GM21723 (cell line): ENCODE results near the gene CCNL2.
"Not testable (repeated sequence)": the region's sequence is repeated elsewhere in the genome, so short reads cannot be mapped to it uniquely, and the experiment has no call there.

Source experiments
- ATAC-seq: cut with Tn5 transposase; IDR thresholded peaks from one replicate; pipeline ENCODE4 v1.9.1; 2021; ENCODE audit warnings: mild to moderate bottlenecking, moderate library complexity; ENCODE audit not compliant: unreplicated experiment

The CCNL2 gene

DNA sequence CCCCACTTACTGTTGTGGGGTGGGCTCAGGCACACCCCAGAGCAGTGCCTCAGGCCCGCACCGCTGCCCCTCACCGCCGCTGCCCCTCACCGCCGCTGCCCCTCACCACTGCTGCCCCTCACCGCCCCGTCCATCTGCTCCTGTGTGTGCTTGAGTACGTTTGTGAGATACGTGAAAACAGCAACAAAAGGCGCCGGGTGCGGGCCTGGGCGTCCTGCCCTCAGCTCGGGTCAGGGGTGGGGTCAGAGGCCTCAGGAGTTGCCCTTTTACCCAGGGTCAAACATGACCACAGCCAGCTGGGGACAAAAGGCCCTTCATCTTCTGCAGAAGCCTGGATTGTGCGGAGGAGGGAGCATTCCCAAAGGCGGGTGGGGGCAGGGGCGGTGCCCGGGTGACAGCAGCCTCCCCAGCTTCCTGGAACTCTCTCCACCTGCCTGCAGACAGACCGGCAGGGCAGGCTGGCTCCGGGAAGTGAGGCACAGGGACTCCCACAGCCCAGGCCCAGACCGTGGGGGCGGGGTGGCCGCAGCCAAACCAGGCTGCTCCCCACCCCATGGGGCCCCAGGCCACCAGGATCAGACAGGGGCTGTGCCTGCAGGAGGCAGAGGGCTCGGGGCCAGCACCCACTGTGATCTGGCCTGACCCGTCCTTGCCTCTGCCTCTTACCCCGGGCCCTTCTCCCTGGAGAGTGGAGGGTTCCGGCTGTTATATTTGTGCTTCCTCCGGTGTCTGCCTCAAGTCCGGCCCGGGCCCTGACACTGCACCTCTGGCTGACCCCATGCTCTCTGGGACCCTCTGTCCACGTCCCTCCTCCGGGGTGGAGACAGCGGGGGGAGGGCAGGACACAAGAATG, 34.0 kb upstream of the CCNL2 start:
- ATAC-seq = no peak

DNA sequence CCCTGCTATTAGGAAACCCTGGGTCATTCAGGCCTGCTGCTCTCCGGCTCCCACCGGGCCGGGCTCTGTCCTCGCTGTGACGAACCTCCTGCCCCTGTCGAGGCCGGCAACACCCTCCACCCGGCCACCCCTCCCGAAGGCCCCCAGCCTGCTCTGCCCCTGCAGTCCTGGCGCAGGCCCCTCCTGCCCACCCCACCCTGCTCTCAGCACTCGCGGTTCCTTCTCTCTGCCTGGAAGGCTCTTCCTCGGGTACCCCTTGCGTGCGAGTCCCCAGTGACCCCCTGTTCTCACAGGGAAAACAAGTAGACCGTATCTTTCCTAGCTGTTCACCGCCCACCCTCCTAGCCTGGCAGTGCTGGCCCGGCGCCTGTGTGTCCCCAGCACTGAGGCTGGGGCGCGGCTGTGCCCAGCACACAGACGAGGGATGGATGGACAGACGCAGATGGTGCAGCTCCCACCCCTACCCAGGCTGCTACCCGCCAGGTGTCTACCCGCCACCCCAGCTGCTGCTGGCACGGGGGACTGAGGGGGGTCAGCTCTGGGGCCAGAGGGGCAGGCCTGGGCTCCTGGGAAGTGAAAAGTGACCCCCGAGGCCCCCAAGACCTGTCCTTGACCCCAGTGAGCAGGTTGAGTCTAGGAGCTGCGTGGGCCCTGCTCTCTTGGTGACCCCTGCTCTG, 33.3 kb upstream of the CCNL2 start:
- no peak for ATAC-seq

DNA sequence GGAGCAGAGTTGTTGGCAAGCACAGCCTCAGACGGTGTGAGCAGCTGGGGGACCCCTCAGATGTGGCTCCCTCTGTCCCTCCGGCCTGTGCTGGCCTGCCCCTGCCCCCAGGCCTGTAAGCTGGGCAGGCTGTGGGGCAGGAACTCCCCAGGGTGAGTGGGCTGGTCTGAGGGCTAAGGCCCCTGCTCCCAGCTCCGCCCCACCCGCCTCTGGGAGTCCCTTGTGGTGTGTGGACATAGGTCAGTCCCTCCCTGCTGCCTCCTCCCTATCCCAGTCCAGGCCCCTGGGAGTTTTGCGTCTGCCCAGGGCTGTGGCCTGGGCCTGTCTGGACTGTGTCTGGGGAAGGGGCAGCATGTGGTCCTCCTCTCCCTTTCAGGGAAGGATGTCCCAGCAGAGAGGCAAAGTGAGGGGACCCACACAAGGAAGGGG, 32.7 kb upstream of the CCNL2 start:
- ATAC-seq = no peak

DNA sequence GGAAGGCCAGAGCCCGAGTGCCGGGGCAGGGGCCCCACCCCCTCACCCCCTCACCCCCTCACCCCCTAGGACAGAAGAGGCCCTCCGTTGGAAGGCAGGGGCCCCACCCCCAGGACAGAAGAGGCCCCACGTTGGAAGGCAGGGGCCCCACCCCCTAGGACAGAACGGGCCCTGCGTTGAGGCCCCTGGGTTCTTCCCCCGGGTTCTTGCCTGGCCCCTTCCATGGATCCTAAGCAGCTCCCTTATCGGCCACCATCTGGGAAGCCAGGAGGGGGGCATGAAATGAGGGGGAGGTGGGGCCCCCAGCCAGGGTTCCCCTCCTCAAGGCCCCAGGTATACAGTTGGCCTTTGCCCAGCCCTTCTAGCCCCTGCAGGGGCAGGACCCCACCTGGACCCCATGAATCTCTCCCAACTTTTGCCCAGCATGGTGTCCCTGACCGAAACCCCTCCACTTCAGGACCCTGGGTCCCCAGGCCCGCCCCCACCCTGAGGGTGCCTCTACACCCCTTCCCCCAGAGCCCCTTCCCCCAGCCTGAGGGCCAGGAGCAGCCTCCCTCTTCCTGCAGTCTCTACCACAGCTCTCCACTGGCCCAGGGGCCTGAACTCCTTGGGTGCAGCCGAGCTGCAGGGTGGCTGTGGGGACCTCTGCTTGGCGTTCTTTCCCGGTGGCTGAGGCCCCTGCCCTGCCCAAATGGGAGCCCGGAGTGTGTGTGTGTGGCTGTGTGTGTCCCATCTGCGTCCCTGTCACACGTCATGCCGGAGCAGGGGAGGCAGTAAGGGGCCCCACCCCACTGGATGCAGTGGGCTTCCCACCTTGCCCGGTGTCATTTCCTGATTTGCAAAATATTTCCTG, 32.1 kb upstream of the CCNL2 start:
- no peak for ATAC-seq

DNA sequence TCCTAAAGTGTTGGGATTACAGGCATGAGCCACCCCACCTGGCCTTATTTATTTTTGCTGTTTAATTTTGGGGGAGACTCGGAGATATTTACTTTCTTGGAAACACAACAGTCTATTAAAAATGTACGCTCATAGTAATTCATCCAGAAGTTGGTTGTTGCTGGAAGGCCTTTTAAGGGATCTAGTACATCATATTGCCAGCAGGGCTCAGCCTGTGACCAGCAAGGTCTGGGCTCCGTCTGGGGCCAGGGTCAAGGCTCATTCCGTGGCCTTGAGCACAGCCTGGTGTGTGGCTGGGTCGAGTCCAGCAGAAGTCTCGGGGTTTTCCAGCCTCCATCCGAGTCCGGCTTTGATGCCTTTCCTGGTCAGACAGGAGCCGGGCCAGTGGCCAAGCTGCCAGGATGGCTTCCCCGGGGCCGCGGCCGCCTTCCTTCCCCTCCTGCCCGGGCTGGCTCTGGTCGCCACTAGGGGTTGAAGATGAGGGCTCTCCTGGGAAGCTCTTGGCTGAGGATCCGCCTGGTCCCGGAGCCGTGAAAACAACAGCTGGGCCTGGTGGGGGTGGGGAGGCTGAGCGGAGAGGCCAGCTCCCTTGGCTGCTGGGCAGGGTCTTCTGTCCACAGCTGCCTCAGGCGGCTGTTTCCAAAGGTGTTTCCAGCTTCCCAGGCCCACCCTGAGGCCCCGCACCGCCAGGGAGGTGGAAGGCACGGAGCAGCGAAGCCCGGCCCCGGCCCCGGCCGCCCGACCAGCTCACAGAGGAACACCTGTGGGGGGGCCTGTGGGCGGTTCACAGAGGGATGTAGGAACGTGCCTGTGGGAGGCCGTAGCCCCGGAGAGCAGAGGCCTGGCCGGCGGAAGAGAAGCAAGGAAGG, 31.2 kb upstream of the CCNL2 start:
- ATAC-seq = no peak

DNA sequence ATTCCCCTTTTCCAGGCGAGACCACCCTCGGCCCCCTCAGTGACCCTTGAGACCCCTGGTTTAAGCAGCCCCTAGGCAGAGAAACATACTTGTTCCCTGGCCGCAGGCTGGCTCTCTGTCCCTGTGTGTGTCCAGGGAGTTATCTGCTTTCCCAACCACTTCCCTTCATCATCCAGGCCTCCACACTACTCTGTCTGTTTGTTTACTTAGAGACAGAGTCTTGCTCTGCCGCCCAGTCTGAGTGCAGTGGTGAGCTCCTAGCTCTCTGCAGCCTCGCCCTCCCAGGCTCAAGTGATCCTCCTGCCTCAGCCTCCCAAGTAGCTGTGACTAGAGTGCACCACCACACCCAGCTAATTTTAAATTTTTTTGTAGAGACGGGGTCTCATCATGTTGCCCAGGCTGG, 30.5 kb upstream of the CCNL2 start:
- no peak for ATAC-seq

DNA sequence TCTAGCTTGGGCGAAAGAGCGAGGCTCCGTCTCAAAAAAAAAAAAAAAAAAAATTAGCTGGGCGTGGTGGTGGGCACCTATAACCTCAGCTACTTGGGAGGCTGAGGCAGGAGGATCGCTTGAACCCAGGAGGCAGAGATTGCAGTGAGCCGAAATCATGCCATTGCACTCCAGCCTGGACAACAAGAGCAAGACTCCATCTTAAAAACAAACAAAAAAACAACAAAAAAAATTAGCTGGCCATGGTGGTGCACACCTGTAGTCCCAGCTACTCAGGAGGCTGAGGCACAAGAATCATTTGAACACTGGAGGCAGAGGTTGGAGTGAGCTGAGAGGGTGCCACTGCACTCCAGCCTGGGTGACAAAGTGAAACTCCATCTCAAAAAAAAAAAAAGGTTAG, 29.8 kb upstream of the CCNL2 start:
- not testable (repeated sequence) for ATAC-seq

DNA sequence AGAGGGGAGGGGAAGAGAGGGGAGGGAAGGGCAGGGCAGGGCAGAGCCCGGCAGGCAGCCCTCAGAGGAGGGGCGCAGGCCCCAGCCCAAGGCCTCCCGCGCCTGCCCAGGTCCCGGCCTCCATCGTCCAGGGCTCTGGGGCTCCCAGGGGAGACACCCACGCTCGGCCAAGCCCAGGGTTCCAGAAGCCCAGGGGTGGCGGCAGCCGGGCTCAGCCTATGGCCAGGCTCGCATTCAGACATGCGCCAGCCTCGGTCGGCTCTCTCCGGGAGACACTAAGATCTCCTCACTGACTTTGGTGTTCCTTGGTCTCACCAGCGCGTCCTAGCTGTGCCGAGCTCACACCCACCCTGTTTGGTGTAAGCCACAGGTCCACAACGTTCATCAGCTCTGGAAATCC, 29.0 kb upstream of the CCNL2 start:
- no peak for ATAC-seq

DNA sequence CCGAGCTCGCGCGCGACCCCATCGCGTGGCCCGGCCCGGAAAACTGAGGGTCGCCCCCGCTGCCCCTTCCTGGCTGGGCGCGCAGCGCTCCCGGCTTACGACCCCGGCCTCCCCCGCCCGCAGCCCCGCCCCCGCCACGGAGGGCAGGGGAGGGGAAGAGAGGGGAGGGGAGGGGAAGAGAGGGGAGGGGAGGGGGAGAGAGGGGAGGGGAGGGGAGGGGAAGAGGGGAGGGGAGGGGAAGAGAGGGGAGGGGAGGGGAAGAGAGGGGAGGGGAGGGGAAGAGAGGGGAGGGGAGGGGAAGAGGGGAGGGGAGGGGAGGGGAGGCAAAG, 28.6 kb upstream of the CCNL2 start:
- no peak for ATAC-seq

DNA sequence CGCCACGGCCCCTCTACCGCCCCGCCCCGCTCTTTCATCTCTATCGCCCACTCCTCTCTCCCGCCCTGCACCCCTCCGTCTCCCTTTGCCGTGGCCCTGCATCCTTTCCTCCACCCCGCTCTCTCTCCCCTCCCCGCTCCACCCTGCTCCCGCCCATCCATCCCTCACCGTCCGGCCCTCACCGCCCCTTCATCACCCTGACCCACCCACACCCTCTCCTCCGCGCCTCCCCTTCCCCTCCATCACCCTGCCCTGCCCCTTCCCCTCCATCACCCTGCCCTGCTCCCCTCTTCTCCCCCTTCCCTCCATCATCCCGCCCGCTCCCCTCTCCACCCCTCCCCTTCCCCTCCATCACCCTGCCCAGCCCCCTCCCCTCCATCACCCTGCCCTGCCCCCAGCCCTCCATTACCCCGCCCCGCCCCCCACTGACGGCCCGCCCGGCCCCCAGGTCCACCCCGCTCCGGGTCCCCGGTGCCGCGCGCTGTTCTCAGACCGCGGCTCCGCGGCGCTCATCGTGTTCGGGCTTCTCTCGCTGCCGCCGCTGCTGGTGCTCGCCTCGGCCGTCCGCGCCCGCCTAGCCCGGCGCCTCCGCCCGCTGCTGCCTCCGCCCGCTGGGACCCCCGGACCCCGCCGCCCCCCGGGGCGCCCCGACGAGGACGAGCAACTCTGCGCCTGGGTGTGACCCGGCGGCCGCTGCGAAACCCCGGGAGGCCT, 28.1 kb upstream of the CCNL2 start:
- no peak for ATAC-seq

DNA sequence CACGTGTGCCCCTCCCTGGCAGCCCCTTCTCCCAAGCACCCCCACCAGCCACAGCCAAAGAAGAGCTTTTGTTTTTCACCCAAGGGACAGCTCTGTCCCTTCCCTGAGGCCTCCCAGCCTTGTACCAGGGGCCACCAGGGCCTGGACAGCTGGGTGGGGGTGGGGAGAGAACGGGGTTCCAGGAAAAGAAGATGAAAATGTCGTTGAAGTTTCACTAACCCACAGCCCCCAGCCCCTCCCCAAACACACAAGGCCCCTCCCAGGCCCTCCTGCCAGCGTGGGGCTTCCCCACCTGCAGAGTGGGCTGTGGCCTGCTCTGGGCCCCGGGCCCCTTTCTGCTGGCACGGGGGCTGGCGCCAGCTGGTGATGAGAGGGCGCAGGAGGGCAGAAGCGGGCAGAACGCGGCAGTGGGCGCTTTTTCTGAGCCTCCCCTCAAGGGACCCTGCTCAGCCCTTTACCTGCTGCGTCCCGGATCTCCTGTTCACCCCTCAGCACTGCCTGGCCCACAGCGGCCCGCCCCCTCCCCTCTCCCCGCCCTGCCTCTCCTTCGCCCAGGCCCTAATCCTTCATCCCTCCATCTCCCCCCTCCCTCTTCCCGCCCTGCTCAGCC, 27.5 kb upstream of the CCNL2 start:
- no peak for ATAC-seq

DNA sequence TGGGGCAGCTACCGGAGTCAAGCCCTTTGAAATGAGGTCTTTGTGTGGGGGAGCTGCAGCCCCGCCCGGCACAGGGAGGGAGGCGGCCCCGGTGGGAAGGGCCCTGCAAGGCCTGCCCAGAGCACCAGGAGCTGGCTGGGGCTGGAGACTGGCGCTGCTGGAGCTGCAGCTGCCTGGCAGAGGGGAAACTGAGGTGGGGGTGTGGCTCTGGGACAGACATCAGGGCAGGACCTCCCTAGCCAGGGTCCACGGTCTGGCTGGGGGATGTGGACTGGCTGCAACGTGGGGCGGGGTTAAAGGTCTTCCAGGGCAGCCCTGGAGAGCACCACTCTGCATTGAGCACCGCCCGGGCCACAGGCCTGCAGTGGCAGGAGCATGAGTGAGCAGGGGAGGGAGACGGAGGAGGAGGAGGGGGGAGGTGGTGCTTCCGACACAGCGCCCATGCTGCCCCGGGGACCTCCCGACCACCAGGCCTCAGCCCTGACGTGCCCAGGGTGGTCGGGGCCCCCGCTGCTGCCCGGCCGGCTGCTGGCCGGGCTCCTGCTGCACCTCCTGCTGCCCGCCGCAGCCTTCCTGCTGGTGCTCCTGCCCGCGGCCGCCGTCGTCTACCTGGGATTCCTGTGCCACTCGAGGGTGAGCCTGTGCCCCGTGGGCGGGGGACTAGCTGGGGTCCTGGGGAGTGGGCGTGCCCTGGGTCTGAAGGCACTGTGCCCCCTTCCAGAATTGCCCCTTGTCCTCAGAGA, 26.8 kb upstream of the CCNL2 start:
- no peak for ATAC-seq

DNA sequence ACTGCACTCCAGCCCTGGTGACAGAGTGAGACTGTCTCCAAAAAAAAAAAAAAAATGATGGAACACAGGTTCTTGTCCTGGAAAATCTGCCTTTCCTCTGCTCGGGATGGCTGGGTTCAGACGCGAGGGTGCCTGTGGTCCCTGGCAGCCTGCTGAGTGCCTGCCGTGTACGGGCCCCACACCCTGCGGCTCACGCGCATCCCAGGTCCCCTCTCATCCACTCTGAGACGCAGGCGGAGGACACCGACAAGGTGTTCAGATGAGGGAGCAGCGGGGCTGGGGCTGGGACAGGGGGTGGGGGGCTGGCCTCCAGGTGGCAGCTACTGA, 26.3 kb upstream of the CCNL2 start:
- ATAC-seq = no peak

DNA sequence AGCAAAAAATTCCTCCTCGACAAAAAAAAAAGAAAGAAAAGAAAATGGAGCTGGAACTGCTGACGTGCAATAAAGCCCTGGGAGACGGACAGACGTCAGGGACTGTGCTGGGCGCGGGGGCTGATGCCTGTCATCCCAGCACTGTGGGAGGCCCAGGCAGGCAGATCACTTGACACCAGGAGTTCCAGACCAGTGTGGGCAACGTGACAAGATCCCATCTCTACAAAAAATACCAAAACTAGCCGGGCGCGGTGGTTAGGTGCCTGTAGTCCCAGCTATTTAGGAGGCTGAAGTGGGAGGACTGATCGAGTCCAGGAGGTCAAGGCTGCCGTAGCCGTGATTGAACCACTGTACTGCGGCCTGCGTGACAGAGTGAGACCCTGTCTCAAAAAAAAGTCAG, 25.6 kb upstream of the CCNL2 start:
- no peak for ATAC-seq

DNA sequence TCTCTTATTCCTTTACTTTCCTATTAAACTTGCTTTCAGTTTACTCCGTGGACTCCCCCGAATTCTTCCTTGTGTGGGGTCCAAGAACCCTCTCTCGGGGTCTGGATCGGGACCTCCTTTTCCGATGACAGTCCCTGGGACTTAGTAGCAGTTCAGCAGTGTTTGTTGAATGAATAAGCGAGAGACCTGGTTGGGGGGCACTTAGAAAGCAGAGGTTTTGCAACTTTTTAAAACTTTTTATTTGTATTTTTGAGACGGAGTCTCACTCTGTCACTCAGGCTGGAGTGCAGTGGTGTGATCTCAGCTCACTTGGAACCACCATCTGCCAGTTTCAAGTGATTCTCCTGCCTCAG, 24.1 kb upstream of the CCNL2 start:
- no peak for ATAC-seq

DNA sequence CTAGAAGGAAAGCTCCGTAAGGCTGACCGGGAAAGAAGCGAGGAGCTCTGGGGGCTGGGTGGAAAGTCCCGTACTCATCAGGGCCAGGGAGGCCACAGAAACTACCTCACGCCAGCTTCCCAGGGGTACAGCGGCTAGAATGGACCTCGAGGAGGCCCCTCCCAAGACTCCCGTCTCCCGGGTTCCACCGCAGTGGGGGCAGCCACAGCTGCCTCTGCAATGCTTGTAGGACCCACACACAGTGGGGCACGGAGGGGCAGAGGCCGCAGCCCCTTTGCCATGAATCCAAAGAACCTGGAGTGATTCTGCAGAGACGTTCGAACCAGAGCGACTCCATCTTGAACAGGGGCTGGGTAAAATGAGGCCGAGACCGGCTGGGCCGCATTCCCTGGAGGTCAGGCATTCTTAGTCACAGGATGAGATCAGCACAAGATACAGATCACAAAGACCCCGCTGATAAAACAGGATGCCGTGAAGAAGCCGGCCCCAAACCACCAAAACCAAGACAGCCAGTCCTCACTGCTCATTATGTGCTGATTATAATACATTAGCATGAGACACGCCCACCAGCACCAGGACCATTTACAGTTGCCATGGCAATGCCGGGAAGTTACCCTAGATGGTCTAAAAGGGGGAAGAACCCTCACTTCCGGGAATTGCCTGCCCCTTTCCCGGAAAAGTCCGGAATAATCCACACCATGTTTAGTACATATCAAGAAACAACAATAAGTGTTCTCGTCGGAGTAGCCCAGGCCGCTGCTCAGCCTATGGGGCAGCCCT, 23.5 kb upstream of the CCNL2 start:
- ATAC-seq = no peak

DNA sequence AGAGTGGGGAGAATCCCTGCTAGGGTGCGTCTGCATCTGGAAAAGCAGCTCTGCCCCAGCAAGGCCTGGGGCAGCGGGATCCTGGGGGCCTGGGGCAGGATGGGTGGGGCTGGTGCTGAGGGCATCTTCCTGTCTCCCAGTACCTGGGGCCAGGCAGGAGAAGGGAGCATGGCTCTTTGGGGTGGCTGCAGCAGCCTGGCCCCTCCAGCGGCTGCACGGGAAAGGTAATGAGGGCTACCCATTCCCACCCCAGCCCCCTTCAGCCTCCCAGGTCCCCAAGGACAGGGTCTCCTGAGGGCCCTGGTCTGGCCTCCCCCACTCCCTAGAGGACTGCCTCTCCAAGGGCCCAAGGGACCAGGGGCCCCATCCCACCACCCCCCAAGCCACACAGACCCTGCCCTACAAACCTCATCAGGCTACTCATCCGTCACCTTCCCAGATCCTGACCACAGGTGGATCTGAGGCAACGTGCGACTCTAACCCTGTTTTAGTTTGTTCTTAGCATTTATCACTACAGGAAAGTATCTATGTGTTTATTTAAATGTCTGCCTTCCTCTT, 22.9 kb upstream of the CCNL2 start:
- ATAC-seq = no peak
